OCI-LY7 (cell line): ENCODE data around the gene EDC3. TPM values are rescaled to one million over a fixed set of nuclear protein-coding genes. Genes with fewer than 3 reads are reported as not detected.
"Not testable (repeated sequence)": the region's sequence is repeated elsewhere in the genome, so short reads cannot be mapped to it uniquely, and the experiment has no call there.

ENCODE experiments used
- BruUV-seq: library from RNA; stranded (reverse); fragments of 400-500 nt; replicated peaks from 2 replicates; lab custom pipeline; 2021; lab: Mats Ljungman, UMichigan
- CTCF ChIA-PET: fragments of 300-600 bp; sonication (Branson Sonifier 250); formaldehyde crosslinking; loops from one replicate; lab custom pipeline; 2022; ENCODE audit warnings: antibody characterized with exemption; ENCODE audit not compliant: unreplicated experiment; lab: Charles Lee
- POLR2A ChIA-PET: fragments of 300-600 bp; sonication (Branson Sonifier 250); formaldehyde crosslinking; loops from one replicate; lab custom pipeline; 2022; ENCODE audit warnings: antibody characterized with exemption; lab: Charles Lee
- DNase-seq: peaks from one replicate; pipeline ENCODE4 v3.0.0-alpha.2; 2015; ENCODE audit warnings: low spot score
- H2AFZ ChIP-seq: fragments of 200-600 bp; sonication (generic), shearing (Covaris generic); 2 replicates; pipeline ENCODE4 v1.6.1; 2014; ENCODE audit warnings: mild to moderate bottlenecking, antibody characterized with exemption, low read length, moderate library complexity
- H3K27ac ChIP-seq: fragments of 200-600 bp; sonication (generic); 2 replicates; pipeline ENCODE4 v1.5.1; 2014; ENCODE audit warnings: mixed run types, low read depth, mild to moderate bottlenecking, moderate library complexity, low read length, inconsistent platforms; ENCODE audit not compliant: poor library complexity, severe bottlenecking
- H3K36me3 ChIP-seq: fragments of 200-600 bp; sonication (generic); 2 replicates; pipeline ENCODE4 v1.6.1; 2014; ENCODE audit warnings: mild to moderate bottlenecking, antibody characterized with exemption, low read length, moderate library complexity, mixed read lengths; ENCODE audit not compliant: insufficient read depth
- H3K4me1 ChIP-seq: fragments of 200-600 bp; sonication (generic); 2 replicates; pipeline ENCODE4 v1.5.1; 2014; ENCODE audit warnings: mild to moderate bottlenecking, low read length; ENCODE audit not compliant: insufficient read depth, poor library complexity, severe bottlenecking
- H3K4me2 ChIP-seq: fragments of 200-600 bp; sonication (generic); 2 replicates; pipeline ENCODE4 v1.6.1; 2014; ENCODE audit warnings: mild to moderate bottlenecking, low read length
- H3K4me3 ChIP-seq: fragments of 200-600 bp; sonication (generic); 2 replicates; pipeline ENCODE4 v1.5.1; 2014; ENCODE audit warnings: mild to moderate bottlenecking, low read depth, low read length; ENCODE audit not compliant: poor library complexity, severe bottlenecking
- H3K79me2 ChIP-seq: fragments of 200-600 bp; sonication (generic); 2 replicates; pipeline ENCODE4 v1.6.1; 2016; ENCODE audit warnings: low read depth, mild to moderate bottlenecking, low read length, moderate library complexity, mixed read lengths; ENCODE audit not compliant: insufficient read depth
- H3K9me2 ChIP-seq: fragments of 200-600 bp; sonication (generic); 2 replicates; pipeline ENCODE4 v1.6.1; 2016; ENCODE audit warnings: mild to moderate bottlenecking, low read length, mixed read lengths; ENCODE audit not compliant: insufficient read depth
- H3K9me3 ChIP-seq: fragments of 200-600 bp; sonication (generic); 2 replicates; pipeline ENCODE4 v1.6.1; 2014; ENCODE audit warnings: mild to moderate bottlenecking, mixed run types, low read length, mixed read lengths
- H4K20me1 ChIP-seq: fragments of 200-600 bp; sonication (generic); 2 replicates; pipeline ENCODE4 v1.6.1; 2014; ENCODE audit warnings: mild to moderate bottlenecking, antibody characterized with exemption, low read length, moderate library complexity, mixed read lengths; ENCODE audit not compliant: insufficient read depth
- EZH2phosphoT487 ChIP-seq: fragments of 200-600 bp; sonication (generic); IDR thresholded peaks from 2 replicates; pipeline ENCODE4 v1.6.1; 2018; ENCODE audit warnings: low read depth, borderline replicate concordance, mild to moderate bottlenecking, mixed run types, antibody characterized with exemption, low read length, moderate library complexity, mixed read lengths
- intact Hi-C: fragments of 100-400 bp; cut with micrococcal nuclease; formaldehyde crosslinking; loops from one replicate; pipeline ENCODE4 v1.10.0; 2022; ENCODE audit not compliant: unreplicated experiment
- total RNA-seq, 2 experiments: library from RNA; depleted of rRNA in 1 of 2; stranded (reverse); fragments of >200 nt in 1 of 2; shearing (Covaris generic) in 1 of 2; gene quantifications; 2 replicates each; pipeline ENCODE4 v1.2.3, GENCODE V29; 2014 to 2022
- TF ChIP-seq, protein P1 (sequence below): fragments of 200-600 bp; sonication (generic); conservative IDR thresholded peaks from 2 replicates; pipeline ENCODE4 v1.5.1; 2014; ENCODE audit warnings: mild to moderate bottlenecking, antibody characterized with exemption, low read length, moderate library complexity, mixed read lengths

The EDC3 gene
- total RNA-seq, 2 experiments from 2014 or later, result 13.4 to 51.4 TPM

DNA sequence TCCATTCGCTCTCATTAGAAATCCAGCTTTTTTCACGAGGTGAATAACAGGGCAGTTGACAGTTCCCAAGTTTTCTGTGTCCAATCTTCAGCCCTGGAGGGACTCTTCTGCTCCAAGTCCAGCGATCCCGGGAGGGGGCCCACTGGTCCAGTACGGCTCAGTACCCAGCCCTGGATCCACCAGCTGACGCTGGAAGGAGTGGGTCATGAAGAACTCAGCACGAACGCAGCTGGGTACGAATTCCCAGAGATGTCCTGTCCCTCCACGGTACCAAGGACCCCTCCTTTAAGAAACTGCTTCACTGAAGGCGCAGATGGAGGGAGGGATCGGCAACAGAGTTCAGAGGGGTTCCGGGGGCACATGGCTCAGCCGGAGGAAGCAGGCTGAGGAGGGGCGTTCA, 96.7 kb downstream of the EDC3 start:
- no TSS peak for BruUV-seq
- no peak overlapping the region for H3K4me3 ChIP-seq
- H3K4me1 ChIP-seq, result peaks cover 12% of the 10 kb centered on the region
- no peak overlapping the region for H3K27ac ChIP-seq
- ChIA-PET CTCF (interaction anchor here (1.4 kb wide), 1 partner anchor 15 kb away, joined by 4 read pairs; no protein-coding TSS in a partner anchor), POLR2A (interaction anchor here (1.3 to 1.5 kb wide), 2 partner anchors 18 to 59 kb away, joined by 3 to 6 read pairs; no protein-coding TSS in a partner anchor)
- H3K9me2 ChIP-seq, result no peaks in the 10 kb centered on the region
- no peaks in the 10 kb centered on the region for H3K79me2 ChIP-seq
- H4K20me1 ChIP-seq, result no peaks in the 10 kb centered on the region
- H3K36me3 ChIP-seq, result no peaks in the 10 kb centered on the region
- TF ChIP-seq, protein P1, sequence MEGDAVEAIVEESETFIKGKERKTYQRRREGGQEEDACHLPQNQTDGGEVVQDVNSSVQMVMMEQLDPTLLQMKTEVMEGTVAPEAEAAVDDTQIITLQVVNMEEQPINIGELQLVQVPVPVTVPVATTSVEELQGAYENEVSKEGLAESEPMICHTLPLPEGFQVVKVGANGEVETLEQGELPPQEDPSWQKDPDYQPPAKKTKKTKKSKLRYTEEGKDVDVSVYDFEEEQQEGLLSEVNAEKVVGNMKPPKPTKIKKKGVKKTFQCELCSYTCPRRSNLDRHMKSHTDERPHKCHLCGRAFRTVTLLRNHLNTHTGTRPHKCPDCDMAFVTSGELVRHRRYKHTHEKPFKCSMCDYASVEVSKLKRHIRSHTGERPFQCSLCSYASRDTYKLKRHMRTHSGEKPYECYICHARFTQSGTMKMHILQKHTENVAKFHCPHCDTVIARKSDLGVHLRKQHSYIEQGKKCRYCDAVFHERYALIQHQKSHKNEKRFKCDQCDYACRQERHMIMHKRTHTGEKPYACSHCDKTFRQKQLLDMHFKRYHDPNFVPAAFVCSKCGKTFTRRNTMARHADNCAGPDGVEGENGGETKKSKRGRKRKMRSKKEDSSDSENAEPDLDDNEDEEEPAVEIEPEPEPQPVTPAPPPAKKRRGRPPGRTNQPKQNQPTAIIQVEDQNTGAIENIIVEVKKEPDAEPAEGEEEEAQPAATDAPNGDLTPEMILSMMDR, result no peak
- no peak for TF ChIP-seq EZH2phosphoT487
- H2AFZ ChIP-seq, result no peak overlapping the region
- peak overlapping the region; percentile 80; the same call in 1 of the 2 replicates for H3K4me2 ChIP-seq
- DNase-seq, result no peak
- intact Hi-C loops, result no loop called here
- H3K9me3 ChIP-seq, result no peaks in the 10 kb centered on the region

DNA sequence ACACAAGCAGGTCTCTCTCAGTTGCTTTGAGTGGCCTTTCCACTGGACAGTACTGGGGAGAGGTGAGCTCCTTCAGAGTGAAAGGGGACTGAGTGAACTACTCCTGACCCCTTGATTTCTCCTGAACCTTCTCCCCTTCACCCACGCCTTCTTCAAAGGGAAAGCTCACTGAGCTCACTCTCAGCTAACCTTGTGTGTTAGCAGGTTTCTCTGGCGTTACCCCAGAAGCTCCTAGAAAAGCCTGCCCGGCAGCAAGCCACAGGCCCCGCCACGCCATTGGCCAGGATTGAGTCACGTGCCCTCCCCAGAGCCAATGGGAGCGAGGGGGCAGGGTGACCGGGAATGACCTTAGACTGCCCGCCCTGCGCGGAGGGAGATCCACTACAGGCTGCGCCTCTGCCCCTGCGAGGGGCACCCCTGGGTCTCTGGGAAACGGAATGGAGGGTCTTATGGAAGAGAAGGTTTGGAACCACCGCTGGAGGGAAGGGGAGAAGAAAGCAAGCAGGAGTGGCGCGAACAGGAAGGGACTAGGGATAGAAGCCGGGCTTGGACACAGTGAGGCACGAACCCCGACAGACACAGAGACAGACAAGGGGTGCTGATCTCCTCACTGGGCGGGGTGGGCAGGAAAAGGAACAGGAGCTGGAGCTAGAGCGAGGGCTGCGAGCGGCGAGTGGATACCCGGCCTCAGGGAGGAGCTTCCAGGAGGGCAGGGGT, 97.5 kb downstream of the EDC3 start:
- H3K9me2 ChIP-seq, result no peaks in the 10 kb centered on the region
- H4K20me1 ChIP-seq, result no peaks in the 10 kb centered on the region
- H3K27ac ChIP-seq, result peak overlapping the region; percentile 32
- H3K79me2 ChIP-seq, result no peaks in the 10 kb centered on the region
- no peaks in the 10 kb centered on the region for H3K36me3 ChIP-seq
- H3K4me2 ChIP-seq, result peak overlapping the region; percentile 80
- DNase-seq, result peak; percentile 89
- peak overlapping the region; percentile 100 for H2AFZ ChIP-seq
- H3K4me3 ChIP-seq, result peak overlapping the region; percentile 66
- ChIA-PET POLR2A (interaction anchor here (1.3 to 1.5 kb wide), 3 partner anchors 16 to 58 kb away, joined by 3 to 10 read pairs (median 6); no protein-coding TSS in a partner anchor), CTCF (interaction anchor here (0.5 to 1.4 kb wide), 2 partner anchors 16 to 30 kb away, joined by 3 to 4 read pairs; no protein-coding TSS in a partner anchor)
- no peak for TF ChIP-seq EZH2phosphoT487
- TF ChIP-seq, protein P1, result no peak
- H3K9me3 ChIP-seq, result no peaks in the 10 kb centered on the region
- H3K4me1 ChIP-seq, result peaks cover 12% of the 10 kb centered on the region
- intact Hi-C loops, result no loop called here
- no TSS peak for BruUV-seq

DNA sequence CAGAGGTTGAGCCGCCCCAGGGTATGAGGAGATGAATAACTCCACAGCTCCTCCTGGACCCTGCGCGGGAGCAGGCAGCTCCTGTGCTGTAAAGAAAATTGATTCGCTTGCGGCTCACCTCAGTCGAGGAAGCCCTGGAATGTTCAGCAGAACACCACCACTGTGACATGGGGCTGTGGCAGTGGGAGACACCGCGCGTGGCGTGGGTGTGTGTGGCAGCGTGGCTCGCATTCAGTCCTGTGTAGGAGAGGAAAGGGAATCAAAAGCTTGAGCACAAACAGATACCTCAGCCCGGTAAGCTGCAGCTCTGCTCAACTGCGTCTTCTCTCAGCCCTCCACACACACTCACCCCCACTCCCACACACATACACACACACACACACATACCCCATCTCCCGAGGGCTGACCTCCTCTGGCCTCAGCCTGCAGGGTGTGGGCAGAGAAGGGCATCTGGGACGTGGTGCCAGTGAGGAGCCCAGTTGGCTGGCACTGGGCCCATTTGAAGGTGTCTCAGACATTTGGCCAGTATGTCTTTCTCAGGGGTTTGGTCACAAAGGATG, 98.6 kb downstream of the EDC3 start:
- intact Hi-C loops, result not testable (repeated sequence)

DNA sequence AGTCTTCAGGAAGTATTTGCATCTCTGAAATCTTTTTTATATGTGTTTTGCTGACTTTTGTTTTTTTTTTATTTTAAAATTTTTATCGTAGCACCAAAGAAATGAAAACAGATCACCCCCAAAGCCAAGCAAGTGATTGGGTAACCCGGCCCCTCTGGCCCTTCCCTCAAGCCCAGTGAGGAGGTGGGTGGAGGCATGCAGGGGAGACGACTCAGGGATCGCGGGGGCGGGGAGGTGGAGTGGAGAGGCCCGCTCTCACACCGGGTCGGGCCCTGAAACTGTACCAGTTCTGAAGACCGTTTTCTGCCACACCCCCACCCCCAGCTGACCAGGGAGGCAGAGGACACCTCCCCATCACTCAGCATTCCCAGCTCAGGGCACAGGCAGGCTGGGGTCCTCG, 99.1 kb downstream of the EDC3 start:
- H3K4me3 ChIP-seq, H2AFZ ChIP-seq, H3K9me3 ChIP-seq, H3K4me2 ChIP-seq, CTCF ChIA-PET, H3K27ac ChIP-seq, BruUV-seq, intact Hi-C loops, H4K20me1 ChIP-seq, H3K79me2 ChIP-seq, DNase-seq, POLR2A ChIA-PET, H3K9me2 ChIP-seq, H3K36me3 ChIP-seq: not testable (repeated sequence)
- H3K4me1 ChIP-seq, result peaks cover 12% of the 10 kb centered on the region

More for the DNA sequence above, 98.6 kb downstream of the EDC3 start:
- H3K9me2 ChIP-seq, H4K20me1 ChIP-seq, DNase-seq, H3K9me3 ChIP-seq, H2AFZ ChIP-seq, BruUV-seq, H3K27ac ChIP-seq, H3K4me2 ChIP-seq, H3K79me2 ChIP-seq, H3K4me3 ChIP-seq, CTCF ChIA-PET, H3K36me3 ChIP-seq: not testable (repeated sequence)
- peaks cover 12% of the 10 kb centered on the region for H3K4me1 ChIP-seq
- POLR2A ChIA-PET, result interaction anchor here (1.4 kb wide), 1 partner anchor 17 kb away, joined by 10 read pairs; no protein-coding TSS in a partner anchor
